PC-9 (cell line): ENCODE data around the gene RTF1.

Source experiments
- CTCF ChIP-seq: fragments of 200-600 bp; sonication (generic); conservative IDR thresholded peaks from 2 replicates; pipeline ENCODE4 v1.6.1; 2017; ENCODE audit warnings: mixed run types, antibody characterized with exemption, mild to moderate bottlenecking, moderate library complexity
- EZH2 ChIP-seq: fragments of 200-600 bp; sonication (generic); IDR thresholded peaks from 2 replicates; pipeline ENCODE4 v1.8.0; 2017; ENCODE audit warnings: antibody characterized with exemption, low read depth

GRCh38 chr15:41489641-41490040, 72.7 kb downstream of the RTF1 start:
- TF ChIP-seq CTCF (no peak), EZH2 (no peak)
